ENCODE data around the gene TMEM185B. TPM values are rescaled to one million over a fixed set of nuclear protein-coding genes. Genes with fewer than 3 reads are reported as not detected.
A peak's percentile ranks its signal among the peaks of the same experiment; 100 is the strongest.
"Not testable (repeated sequence)": the region's sequence is repeated elsewhere in the genome, so short reads cannot be mapped to it uniquely, and the experiment has no call there.

TMEM185B gene
- total RNA-seq, 4 donors from 2014 or later, result 35.9 to 47.9 (median 44.6) TPM

- intact Hi-C loops (cut with DNase I), result no loop called here
- Histone ChIP-seq H3K4me1 (peaks cover 0 to 15% of the 10 kb centered on the region in 2 donors), H3K27me3 (no peaks in the 10 kb centered on the region), H3K36me3 (no peaks in the 10 kb centered on the region), H3K4me3 (replicated peaks in 1 of 3) (no peak overlapping the region), H3K9me3 (no peaks in the 10 kb centered on the region), H3K27ac (peak overlapping the region in 1 of 3 donors; percentile 6)
- TF ChIP-seq CTCF (IDR thresholded peaks at IDR 0.05), result no peak
- TF ChIP-seq POLR2A (IDR thresholded peaks at IDR 0.05), result no peak
- DNase-seq, result no peak
- 75% methylated on average over 21 to 22 of the region's 22 CpGs for WGBS, 2 donors
Measured at GRCh38 chr2:120238728-120239487, 15.7 kb upstream of the TMEM185B start.

- TF ChIP-seq POLR2A (IDR thresholded peaks at IDR 0.05) (no peak), CTCF (IDR thresholded peaks at IDR 0.05) (no peak)
- no peak overlapping the region for H3K27ac ChIP-seq
- 79 to 85% methylated on average over 10 of the region's 10 CpGs for WGBS, 2 donors
- H3K9me3 ChIP-seq, result no peaks in the 10 kb centered on the region
- intact Hi-C loops (cut with DNase I), result no loop called here
- H3K36me3 ChIP-seq, result no peaks in the 10 kb centered on the region
- no peaks in the 10 kb centered on the region for H3K27me3 ChIP-seq
- no peak overlapping the region for H3K4me3 ChIP-seq (replicated peaks in 1 of 3)
- no peak for DNase-seq
- peaks cover 0 to 19% of the 10 kb centered on the region in 2 donors for H3K4me1 ChIP-seq
Measured at GRCh38 chr2:120237491-120237902, 14.3 kb upstream of the TMEM185B start.

GRCh38 chr2:120236791-120237190 lies 13.6 kb upstream of the TMEM185B start:
- TF ChIP-seq CTCF (IDR thresholded peaks at IDR 0.05), result no peak
- TF ChIP-seq POLR2A (IDR thresholded peaks at IDR 0.05), result no peak
- no peak overlapping the region for H3K4me3 ChIP-seq (replicated peaks in 1 of 3)
- 74 to 96% methylated on average over 3 to 5 of the region's 5 CpGs for WGBS, 2 donors
- H3K27ac ChIP-seq, result no peak overlapping the region
- intact Hi-C loops (cut with DNase I), result no loop called here
- H3K9me3 ChIP-seq, result no peaks in the 10 kb centered on the region
- H3K4me1 ChIP-seq, result peaks cover 3 to 23% of the 10 kb centered on the region in 2 donors
- DNase-seq, result no peak
- H3K36me3 ChIP-seq, result no peaks in the 10 kb centered on the region
- no peaks in the 10 kb centered on the region for H3K27me3 ChIP-seq

- H3K36me3 ChIP-seq, result no peaks in the 10 kb centered on the region
- H3K9me3 ChIP-seq, result no peaks in the 10 kb centered on the region
- intact Hi-C loops (cut with DNase I), result no loop called here
- no peaks in the 10 kb centered on the region for H3K27me3 ChIP-seq
- peaks cover 3 to 28% of the 10 kb centered on the region in 2 donors for H3K4me1 ChIP-seq
- no peak overlapping the region for H3K27ac ChIP-seq
- TF ChIP-seq POLR2A (IDR thresholded peaks at IDR 0.05) (no peak), CTCF (IDR thresholded peaks at IDR 0.05) (no peak)
- H3K4me3 ChIP-seq (replicated peaks in 1 of 3), result no peak overlapping the region
- 77 to 95% methylated on average over 8 to 10 of the region's 10 CpGs for WGBS, 2 donors
- no peak for DNase-seq
Measured at GRCh38 chr2:120236316-120236715, 13.1 kb upstream of the TMEM185B start.

GRCh38 chr2:120235681-120236080 lies 12.5 kb upstream of the TMEM185B start:
- 91 to 94% methylated on average over 6 of the region's 6 CpGs for WGBS, 2 donors
- H3K4me3 ChIP-seq (replicated peaks in 1 of 3), result no peak overlapping the region
- TF ChIP-seq CTCF (IDR thresholded peaks at IDR 0.05) (no peak), POLR2A (IDR thresholded peaks at IDR 0.05) (no peak)
- no peak for DNase-seq
- intact Hi-C loops (cut with DNase I), result no loop called here
- no peaks in the 10 kb centered on the region for H3K27me3 ChIP-seq
- no peak overlapping the region for H3K27ac ChIP-seq
- H3K36me3 ChIP-seq, result no peaks in the 10 kb centered on the region
- H3K9me3 ChIP-seq, result no peaks in the 10 kb centered on the region
- H3K4me1 ChIP-seq, result peaks cover 3 to 28% of the 10 kb centered on the region in 2 donors

GRCh38 chr2:120235158-120235557 lies 12.0 kb upstream of the TMEM185B start:
- DNase-seq; H3K27ac ChIP-seq; H3K9me3 ChIP-seq; H3K27me3 ChIP-seq; H3K36me3 ChIP-seq; H3K4me3 ChIP-seq (replicated peaks in 1 of 3); intact Hi-C loops (cut with DNase I): not testable (repeated sequence)
- WGBS, 2 donors, result 97 to 98% methylated on average over 2 of the region's 2 CpGs
- peaks cover 3 to 28% of the 10 kb centered on the region in 2 donors for H3K4me1 ChIP-seq

Data from thyroid gland (tissue), 4 donors.